T-helper 17 cell (primary cell): ENCODE measurements around the gene SDF4. TPM values are rescaled to one million over a fixed set of nuclear protein-coding genes. Genes with fewer than 3 reads are reported as not detected.

Experiments
- ATAC-seq: fragments of 150-1000 bp; cut with Tn5 transposase; 2 replicates; pipeline ENCODE4 v1.10.0; 2021; ENCODE audit warnings: mild to moderate bottlenecking, moderate library complexity
- DNase-seq, 3 donors: peaks; one replicate each; pipeline versions ENCODE4 v3.0.0 to v3.0.0-alpha.2; 2020 to 2021
- H3K9me3 ChIP-seq: one replicate; pipeline ENCODE4 v1.7.0; 2013; ENCODE audit warnings: low read length, mild to moderate bottlenecking; ENCODE audit not compliant: control insufficient read depth, poor library complexity, severe bottlenecking
- H3K27ac Mint-ChIP-seq: one replicate; pipeline ENCODE4 v1.8.0; 2022; ENCODE audit warnings: mild to moderate bottlenecking, moderate library complexity, mixed read lengths
- H3K27me3 Mint-ChIP-seq: one replicate; pipeline ENCODE4 v1.8.0; 2022; ENCODE audit warnings: mixed read lengths
- H3K36me3 Mint-ChIP-seq: one replicate; pipeline ENCODE4 v1.8.0; 2022; ENCODE audit warnings: low read depth, mixed read lengths
- H3K4me1 Mint-ChIP-seq: one replicate; pipeline ENCODE4 v1.8.0; 2022; ENCODE audit warnings: mild to moderate bottlenecking, mixed read lengths
- H3K4me3 Mint-ChIP-seq: one replicate; pipeline ENCODE4 v1.8.0; 2022; ENCODE audit warnings: mild to moderate bottlenecking, moderate library complexity, mixed read lengths
- total RNA-seq, 4 donors: library from RNA in 2 of 4; stranded (reverse) in 2 of 4; gene quantifications; one replicate each; pipeline ENCODE4 v1.2.3 and lab custom pipeline; 2022 to 2026

SDF4 gene
- total RNA-seq, 2 donors from 2014 or later = 129 to 146 TPM

- Mint-ChIP-seq H3K4me3 (peak overlapping the region; percentile 89), H3K27ac (peak overlapping the region; percentile 73), H3K4me1 (peaks cover 19% of the 10 kb centered on the region), H3K36me3 (no peaks in the 10 kb centered on the region), H3K27me3 (no peaks in the 10 kb centered on the region)
- DNase-seq (peak in 1 of 3 donors; percentile 5), ATAC-seq (no peak)
- H3K9me3 ChIP-seq = no peaks in the 10 kb centered on the region
Measured at GRCh38 chr1:1204425-1204920, 27.3 kb downstream of the SDF4 start.

- H3K4me3 Mint-ChIP-seq = peak overlapping the region; percentile 41
- no peaks in the 10 kb centered on the region for H3K9me3 ChIP-seq
- DNase-seq = peak in 2 of 3 donors; percentile 4 to 11
- peak overlapping the region; percentile 73 for H3K27ac Mint-ChIP-seq
- H3K36me3 Mint-ChIP-seq = no peaks in the 10 kb centered on the region
- peaks cover 15% of the 10 kb centered on the region for H3K4me1 Mint-ChIP-seq
- ATAC-seq = no peak
- H3K27me3 Mint-ChIP-seq = no peaks in the 10 kb centered on the region
Measured at GRCh38 chr1:1203561-1204424, 28.0 kb downstream of the SDF4 start.

- H3K27ac Mint-ChIP-seq = no peak overlapping the region
- no peaks in the 10 kb centered on the region for H3K36me3 Mint-ChIP-seq
- DNase-seq (peak in 2 of 3 donors; percentile 4 to 12), ATAC-seq (no peak)
- H3K4me1 Mint-ChIP-seq = peaks cover 10% of the 10 kb centered on the region
- no peaks in the 10 kb centered on the region for H3K9me3 ChIP-seq
- H3K27me3 Mint-ChIP-seq = no peaks in the 10 kb centered on the region
- H3K4me3 Mint-ChIP-seq = no peak overlapping the region
Measured at GRCh38 chr1:1202831-1203560, 28.8 kb downstream of the SDF4 start.

- H3K27ac Mint-ChIP-seq = peak overlapping the region; percentile 68
- no peaks in the 10 kb centered on the region for H3K27me3 Mint-ChIP-seq
- peak; percentile 87 to 91 (median 89) for DNase-seq
- H3K9me3 ChIP-seq = no peaks in the 10 kb centered on the region
- H3K36me3 Mint-ChIP-seq = no peaks in the 10 kb centered on the region
- peak; percentile 87 for ATAC-seq
- H3K4me3 Mint-ChIP-seq = peak overlapping the region; percentile 56
- peaks cover 5% of the 10 kb centered on the region for H3K4me1 Mint-ChIP-seq
Measured at GRCh38 chr1:1200876-1201810, 30.7 kb downstream of the SDF4 start.

- Mint-ChIP-seq H3K27ac (peak overlapping the region; percentile 68), H3K4me3 (no peak overlapping the region), H3K27me3 (no peaks in the 10 kb centered on the region), H3K4me1 (peaks cover 2% of the 10 kb centered on the region), H3K36me3 (no peaks in the 10 kb centered on the region)
- H3K9me3 ChIP-seq = no peaks in the 10 kb centered on the region
- no peak for ATAC-seq
- peak; percentile 4 to 12 (median 12) for DNase-seq
Measured at GRCh38 chr1:1199961-1200875, 31.6 kb downstream of the SDF4 start.

- Mint-ChIP-seq H3K4me1 (peaks cover 2% of the 10 kb centered on the region), H3K4me3 (no peak overlapping the region), H3K27me3 (no peaks in the 10 kb centered on the region), H3K27ac (peak overlapping the region; percentile 68), H3K36me3 (no peaks in the 10 kb centered on the region)
- H3K9me3 ChIP-seq = no peaks in the 10 kb centered on the region
- no peak for ATAC-seq
- DNase-seq = peak in 2 of 3 donors; percentile 4 to 9
Measured at GRCh38 chr1:1199141-1199960, 32.5 kb downstream of the SDF4 start.

- H3K27me3 Mint-ChIP-seq = no peaks in the 10 kb centered on the region
- H3K4me1 Mint-ChIP-seq = peaks cover 2% of the 10 kb centered on the region
- ATAC-seq (no peak), DNase-seq (peak in 2 of 3 donors; percentile 8 to 11)
- H3K9me3 ChIP-seq = no peaks in the 10 kb centered on the region
- H3K36me3 Mint-ChIP-seq = no peaks in the 10 kb centered on the region
- no peak overlapping the region for H3K27ac Mint-ChIP-seq
- H3K4me3 Mint-ChIP-seq = no peak overlapping the region
Measured at GRCh38 chr1:1198423-1199140, 33.2 kb downstream of the SDF4 start.

GRCh38 chr1:1197551-1198422 is 34.0 kb downstream of the SDF4 start:
- Mint-ChIP-seq H3K36me3 (no peaks in the 10 kb centered on the region), H3K4me3 (no peak overlapping the region), H3K27ac (no peak overlapping the region), H3K4me1 (peaks cover 2% of the 10 kb centered on the region), H3K27me3 (no peaks in the 10 kb centered on the region)
- DNase-seq (peak in 2 of 3 donors; percentile 3 to 12), ATAC-seq (no peak)
- no peaks in the 10 kb centered on the region for H3K9me3 ChIP-seq

- H3K27ac Mint-ChIP-seq = peak overlapping the region; percentile 29
- no peak for ATAC-seq
- H3K27me3 Mint-ChIP-seq = no peaks in the 10 kb centered on the region
- peaks cover 2% of the 10 kb centered on the region for H3K4me1 Mint-ChIP-seq
- DNase-seq = no peak
- H3K9me3 ChIP-seq = no peaks in the 10 kb centered on the region
- no peak overlapping the region for H3K4me3 Mint-ChIP-seq
- H3K36me3 Mint-ChIP-seq = no peaks in the 10 kb centered on the region
Measured at GRCh38 chr1:1197188-1197500, 34.7 kb downstream of the SDF4 start.

- Mint-ChIP-seq H3K27me3 (no peaks in the 10 kb centered on the region), H3K27ac (peak overlapping the region; percentile 29), H3K4me1 (peaks cover 2% of the 10 kb centered on the region), H3K36me3 (no peaks in the 10 kb centered on the region), H3K4me3 (no peak overlapping the region)
- peak in 2 of 3 donors; percentile 4 to 9 for DNase-seq
- H3K9me3 ChIP-seq = no peaks in the 10 kb centered on the region
- no peak for ATAC-seq
Measured at GRCh38 chr1:1196431-1197187, 35.2 kb downstream of the SDF4 start.
